Activated CD4-positive, alpha-beta T cell treated with anti-CD3 and anti-CD28 coated beads, Interleukin-2, Interleukin-6, amounts not matched to agents 100 ng/mL and 50 ng/mL, durations not matched to agents 16 hours and 8 hours (primary cell): ENCODE data around the gene CAMK4.

ENCODE experiments used
- DNase-seq: peaks from one replicate; pipeline ENCODE4 v3.0.0-alpha.2; 2020

The CAMK4 gene

DNA sequence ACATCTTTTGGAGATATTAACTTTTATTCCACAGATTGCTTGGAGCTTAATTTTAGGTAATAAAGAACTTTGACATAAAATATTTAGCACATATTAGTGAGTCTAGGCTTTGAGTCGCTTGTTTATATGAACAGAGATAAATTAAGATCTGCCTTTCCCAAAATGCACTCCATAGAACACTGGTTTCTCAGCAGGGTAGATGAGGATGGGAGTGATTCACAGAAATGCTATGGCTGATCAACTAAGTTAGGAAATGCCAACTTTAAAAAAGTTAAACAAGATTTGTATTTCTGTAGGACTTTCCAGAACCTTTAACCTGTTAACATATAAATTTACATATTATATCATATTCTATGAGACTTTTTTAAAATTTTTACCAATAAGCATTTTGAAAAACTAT is 222.9 kb downstream of the CAMK4 start:
- DNase-seq, result no peak

DNA sequence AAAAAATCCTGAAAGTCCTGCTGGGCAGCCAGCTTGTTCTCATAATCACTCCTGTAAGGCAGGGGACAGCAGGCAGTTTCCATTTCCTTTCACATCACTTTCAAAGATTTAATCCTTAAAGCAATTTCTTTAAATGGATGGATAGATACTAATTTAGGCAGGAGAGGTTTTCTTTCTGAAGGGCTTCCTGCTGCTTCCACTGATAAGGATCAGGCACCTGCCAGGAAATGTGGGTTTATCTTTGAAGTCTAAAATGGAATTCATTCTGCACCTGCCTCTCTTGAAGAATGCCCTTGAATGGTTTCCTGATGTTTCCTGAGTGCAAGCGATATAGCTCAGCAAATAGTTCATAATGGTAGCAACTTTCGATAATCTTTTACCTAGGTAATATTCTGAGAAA is 223.6 kb downstream of the CAMK4 start:
- no peak for DNase-seq

DNA sequence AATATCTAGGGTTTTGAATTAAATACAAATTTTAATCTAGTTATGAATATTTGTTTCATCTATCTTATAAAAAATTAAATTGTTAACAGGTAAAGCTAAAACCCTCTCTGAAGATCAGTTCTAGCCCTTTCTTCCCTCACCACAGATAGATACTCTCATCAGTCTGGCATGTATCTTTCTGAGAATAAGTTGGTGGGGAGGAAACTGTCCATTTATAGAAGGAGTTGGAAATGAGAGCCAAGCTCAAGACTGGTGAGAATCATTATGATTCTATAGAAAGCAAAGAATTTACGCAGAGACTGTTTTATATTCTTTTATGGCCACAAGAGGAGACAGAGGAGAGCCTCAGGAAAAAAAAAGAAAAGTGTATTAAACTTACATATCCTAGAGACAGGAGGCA is 229.1 kb downstream of the CAMK4 start:
- no peak for DNase-seq

DNA sequence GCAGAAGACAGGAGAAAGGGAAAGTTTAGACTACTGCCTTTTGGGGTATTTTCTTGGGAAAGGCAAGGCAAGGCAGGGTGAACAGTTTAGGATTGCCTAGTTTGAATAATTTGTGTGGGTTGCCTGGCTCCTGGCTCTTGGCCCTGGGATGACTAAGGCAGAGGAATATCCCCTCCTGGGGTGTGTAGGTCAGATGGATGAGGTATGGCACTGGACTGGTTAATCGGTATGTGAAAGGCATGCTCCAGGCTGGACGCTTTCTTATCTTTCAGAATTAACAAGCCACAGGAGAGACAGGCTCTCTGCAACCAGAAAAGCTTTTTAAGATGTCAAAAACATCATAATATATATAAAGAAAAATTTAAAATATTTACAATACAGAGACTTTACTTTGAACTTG is 229.6 kb downstream of the CAMK4 start:
- DNase-seq, result no peak

DNA sequence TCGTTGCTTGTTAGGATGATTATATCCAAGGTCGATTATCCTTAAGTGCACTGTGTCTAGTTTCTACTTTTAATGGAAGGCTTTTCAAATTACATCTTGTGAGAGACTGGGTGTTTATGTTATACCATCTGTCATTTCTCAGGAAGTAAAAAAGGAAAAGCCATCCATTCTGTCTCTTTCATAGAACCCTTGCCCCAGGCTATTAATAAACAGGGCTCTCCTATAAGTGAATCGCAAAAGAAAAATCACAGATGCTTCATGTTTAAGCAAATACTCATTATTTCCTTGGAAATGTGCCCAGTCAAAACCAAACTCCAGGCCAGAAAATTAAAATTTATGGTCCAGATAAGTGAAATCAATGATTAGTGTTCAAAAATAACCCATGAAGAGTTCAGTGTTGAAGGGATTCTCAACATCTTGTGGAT is 230.0 kb downstream of the CAMK4 start:
- no peak for DNase-seq

DNA sequence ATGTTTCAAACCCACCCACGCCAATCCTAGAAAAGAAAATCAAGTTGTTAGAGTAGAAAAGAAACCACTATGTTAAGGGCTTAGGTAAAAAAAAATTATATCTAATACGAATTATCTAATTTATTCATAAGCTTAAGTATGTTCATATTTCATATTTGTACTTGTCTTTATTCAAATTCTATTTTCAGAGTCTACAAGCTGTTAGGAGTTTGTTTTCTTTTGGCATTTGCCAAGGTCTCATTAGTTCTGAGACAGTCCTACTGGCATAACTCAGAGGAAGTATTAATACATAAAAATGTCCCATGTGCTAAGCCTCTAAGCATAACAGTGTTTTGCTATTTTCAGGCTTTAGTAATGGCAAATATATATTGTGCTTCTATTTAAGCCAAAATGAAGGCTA is 230.6 kb downstream of the CAMK4 start:
- DNase-seq, result no peak

DNA sequence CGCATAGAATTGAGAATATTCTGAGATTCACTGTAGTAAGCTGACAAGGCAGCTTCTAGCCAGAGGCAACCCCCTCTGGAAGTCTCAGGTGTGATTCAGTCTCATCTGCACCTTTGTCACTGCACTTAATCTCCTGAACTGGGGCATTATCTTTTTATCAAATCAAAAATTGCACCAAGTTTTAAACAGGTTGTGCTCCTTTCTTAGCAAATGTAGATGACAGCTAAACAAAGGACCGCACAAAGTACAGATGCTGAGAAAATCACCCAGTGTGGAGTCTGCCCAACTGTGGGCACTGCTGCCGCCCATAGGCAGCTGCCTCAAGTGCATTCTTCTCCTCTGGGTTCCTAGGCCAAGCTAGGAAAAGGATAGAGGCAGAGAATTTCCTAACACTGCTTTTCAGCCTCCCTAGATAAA is 237.1 kb downstream of the CAMK4 start:
- DNase-seq, result no peak

DNA sequence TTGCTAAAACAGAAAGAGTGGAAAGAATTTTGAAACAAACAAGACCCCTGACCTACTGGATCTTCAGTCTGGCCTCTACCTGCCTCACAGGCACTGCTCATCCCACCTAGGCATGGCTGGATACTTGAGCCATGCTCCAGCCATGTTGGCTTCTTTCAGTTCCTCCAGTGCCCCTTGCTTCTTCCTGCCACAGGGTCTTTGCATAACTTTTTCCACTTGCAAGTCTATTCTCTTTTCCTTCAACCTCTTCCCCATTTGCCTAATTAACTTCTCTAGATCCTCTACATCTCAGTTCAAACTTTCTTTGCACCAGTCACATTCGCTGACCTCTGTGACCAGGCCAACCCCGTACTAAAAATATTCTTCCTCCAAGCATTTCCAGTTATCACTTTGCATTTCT is 237.8 kb downstream of the CAMK4 start:
- DNase-seq, result no peak

DNA sequence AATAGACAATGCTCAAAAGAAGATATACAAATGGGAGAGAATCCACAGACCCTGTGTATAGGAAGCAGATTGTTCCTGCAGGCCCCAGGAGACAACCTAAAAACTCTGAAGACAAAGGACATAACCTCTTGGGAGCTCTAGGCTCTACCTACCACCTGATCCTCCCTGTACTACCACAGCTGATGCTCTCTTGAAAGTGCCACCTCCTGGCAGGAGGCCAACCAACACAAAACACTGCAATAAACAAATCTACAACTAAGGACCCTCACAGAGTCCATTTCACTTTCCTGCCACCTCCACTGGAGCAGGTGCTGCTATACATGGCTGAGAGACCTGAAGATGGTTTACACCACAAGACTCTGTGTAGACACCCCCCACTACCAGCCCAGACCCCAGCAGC is 239.1 kb downstream of the CAMK4 start:
- DNase-seq, result no peak

DNA sequence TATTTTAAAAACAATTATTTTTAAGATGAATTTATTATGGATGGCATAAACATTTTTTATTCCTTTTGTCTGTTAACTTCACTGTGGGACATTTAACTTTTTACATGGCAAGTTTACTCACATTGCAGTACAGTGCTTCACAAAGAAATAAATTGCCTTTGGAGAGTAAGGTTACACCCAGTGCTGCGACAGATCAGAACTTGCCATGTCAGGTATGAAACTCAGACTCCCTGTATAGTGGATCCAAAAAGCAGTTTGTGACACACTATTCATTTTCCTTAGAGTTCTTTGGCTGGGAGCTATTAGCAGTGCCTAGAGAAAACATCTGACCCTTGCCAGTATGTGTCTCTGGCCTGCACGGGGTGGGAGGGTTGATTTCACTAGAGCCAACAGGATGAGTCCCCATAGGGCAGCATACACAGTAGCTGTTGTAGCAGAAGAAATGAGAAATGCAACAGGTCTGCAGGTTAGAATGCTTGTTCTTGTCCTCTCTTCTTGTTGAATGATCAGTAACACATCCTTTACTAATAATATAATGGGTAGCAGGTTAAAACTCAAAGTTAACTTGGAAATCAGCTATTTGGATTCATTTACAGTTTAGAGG is 245.2 kb downstream of the CAMK4 start:
- DNase-seq, result no peak

DNA sequence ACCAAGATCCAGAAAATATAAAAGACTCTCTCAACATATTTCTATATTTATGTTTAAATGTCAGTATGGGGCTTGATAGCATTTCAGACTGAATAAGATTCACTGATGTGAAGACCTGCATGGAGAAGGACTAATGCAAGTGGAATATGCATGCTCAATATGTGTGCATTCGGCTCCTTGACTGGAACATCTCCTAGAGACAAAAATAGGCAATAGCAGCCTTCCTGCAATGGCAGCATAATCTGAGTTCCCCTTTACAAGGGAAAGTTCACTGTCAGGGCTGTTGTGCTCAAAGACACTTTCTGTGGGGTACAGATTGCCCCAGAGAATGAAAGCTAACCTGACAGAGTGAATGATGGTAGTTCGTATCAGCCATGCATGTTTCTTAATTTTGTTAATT is 245.7 kb downstream of the CAMK4 start:
- DNase-seq, result no peak

DNA sequence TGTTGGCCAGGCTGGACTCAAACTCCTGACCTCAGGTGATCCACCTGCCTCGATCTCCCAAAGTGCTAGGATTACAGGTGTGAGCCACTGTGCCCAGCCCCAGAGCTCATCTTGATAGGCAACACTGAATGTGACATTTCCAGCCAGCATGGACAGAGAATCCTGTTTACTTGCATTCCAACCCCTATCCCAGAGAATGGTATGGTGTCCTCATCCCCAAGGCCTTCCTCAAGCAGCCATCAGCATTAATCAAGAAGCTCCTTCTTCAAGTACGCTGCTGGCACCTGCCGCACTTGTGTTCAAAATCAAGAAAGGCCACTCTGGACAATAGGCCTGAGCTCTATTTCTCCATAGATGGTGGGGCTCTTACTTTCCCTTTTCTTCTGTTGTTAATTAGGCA is 247.9 kb downstream of the CAMK4 start:
- DNase-seq, result no peak

DNA sequence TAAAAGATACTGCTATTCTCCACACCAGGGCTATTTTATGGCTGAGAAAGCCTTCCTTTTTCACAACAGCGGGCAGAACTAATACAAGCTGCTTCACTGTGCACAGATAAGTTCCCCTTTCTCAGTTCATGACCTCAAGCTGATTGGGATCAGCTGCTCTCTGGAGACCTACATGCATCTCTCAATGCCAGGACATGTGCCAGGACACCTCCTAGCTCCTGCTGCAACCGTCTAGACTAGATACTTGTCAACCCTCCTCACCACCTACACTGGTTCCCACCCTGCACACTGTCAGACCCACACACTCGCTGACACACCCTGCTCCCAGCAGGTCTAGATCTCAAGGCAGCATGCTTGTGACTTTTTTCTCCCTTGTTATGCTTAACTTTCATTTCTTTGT is 248.4 kb downstream of the CAMK4 start:
- no peak for DNase-seq

DNA sequence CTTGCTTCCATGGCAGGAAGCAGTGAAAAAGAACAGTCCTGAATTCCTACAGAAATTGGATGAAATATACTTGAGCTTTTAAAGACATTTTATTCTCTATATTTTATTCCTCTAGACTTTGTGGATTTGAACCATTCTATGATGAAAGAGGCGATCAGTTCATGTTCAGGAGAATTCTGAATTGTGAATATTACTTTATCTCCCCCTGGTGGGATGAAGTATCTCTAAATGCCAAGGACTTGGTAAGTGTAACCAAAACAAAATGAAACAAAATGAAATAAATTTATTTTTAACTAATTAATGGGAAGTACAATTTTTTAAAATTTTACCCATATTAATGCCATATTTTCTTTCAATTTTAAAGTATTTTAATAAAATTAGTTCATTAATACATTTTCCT is 254.1 kb downstream of the CAMK4 start:
- DNase-seq, result no peak

DNA sequence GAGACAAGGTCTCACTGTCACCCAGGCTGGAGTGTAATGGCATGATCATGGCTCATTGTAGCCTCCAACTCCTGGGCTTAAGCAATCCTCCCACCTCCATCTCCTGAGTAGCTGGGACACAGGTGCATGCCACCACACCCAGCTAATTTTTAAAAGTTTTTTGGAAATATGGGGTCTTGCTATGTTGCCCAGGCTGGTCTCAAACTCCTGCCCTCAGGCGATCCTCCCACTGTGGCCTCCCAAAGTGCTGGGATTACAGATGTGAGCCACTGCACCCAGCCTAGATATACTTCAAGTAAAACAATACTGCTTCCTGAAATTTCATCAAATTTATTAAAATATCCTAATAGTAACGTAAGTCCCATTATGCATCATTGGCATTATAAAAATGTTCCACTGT is 254.7 kb downstream of the CAMK4 start:
- DNase-seq, result no peak

DNA sequence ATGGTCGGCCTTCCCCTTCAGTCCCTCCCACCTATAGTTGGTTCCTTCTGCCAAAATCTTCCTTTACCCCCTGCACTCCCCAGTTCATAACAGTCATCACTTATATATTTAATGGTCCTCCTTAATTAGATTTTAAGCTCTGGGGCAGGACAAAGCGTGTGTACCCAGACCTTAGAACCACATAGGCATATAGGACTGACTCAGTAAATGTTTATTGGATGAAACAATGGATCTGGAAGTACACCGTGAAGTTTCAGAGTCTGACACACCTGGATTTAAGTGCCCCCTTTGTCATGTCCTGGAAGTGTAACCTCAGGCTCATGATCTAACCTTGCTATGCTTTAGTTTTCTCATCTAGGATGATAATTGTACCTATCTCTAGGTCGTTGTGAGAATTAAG is 256.2 kb downstream of the CAMK4 start:
- no peak for DNase-seq

DNA sequence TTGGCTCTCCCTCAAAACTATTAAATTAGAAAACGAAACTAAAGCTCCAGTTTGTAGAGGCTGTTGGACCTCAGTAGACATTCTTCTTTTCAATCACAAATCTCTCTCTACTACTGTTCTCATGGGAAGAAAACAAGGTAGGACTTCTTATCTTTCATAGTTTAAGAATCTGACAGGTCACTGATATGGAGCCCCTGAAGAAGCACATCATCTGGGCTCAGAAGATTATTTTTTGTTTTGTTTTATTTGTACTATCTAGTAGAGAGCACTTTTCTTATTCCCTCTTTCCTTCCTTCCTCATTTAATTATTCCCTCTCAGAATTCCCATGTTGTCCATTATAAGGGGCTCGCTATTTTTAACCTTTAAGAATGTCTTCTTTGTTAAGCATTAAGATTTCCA is 261.9 kb downstream of the CAMK4 start:
- no peak for DNase-seq

DNA sequence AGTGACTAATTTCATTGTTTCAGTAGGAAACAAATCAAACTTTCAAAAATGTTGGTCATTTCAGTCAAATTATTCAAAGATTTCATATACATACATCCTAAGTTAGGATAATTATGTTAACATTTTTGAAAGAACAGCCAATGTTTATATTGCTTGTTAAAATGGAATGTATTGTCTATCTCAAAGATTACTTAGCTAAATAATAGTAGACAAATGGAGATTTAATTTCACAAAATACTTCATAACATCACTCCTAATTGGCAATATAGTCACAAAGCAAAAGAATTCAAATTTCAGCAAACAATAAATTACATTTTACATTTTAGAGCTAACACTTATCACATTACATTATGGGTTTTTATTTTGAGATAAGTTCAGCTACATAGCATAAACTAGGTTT is 262.7 kb downstream of the CAMK4 start:
- no peak for DNase-seq

DNA sequence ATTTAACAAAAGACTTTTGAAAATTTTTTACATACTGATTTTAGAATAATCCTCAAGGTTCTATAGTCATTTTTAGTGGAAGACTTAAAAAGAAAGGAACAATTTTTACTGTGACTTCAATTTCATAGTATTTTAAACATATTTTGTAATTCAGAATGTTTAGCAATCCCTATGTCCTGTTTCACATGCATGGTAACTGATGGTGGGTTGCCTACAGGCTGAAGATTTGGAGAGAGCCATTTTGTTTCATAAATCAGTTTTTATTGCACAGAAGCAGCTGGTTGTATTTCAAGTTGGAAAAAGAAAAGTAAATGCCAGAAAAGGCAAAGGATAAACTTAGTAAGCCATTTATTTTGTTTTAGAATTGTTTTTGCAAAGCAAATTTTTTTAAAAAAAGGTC is 264.2 kb downstream of the CAMK4 start:
- DNase-seq, result no peak

DNA sequence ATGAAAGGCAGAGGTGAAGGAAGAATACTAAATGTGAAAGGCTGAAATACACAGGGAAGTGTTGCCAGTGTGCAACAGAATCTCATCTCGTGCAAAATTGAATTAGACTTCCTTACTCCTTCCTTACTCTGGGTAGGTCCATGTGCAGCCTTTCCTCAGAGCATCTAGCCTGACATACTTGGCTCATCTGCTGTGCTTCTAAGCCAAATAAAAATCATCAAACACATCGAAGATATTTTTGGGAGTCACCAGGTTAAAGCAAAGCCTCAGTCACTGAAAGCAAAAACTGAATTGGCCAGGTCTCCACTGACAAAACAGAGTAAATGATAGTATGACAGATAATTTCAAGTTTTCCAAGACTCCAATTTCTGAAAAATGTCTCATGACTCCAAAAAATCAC is 268.8 kb downstream of the CAMK4 start:
- DNase-seq, result no peak

DNA sequence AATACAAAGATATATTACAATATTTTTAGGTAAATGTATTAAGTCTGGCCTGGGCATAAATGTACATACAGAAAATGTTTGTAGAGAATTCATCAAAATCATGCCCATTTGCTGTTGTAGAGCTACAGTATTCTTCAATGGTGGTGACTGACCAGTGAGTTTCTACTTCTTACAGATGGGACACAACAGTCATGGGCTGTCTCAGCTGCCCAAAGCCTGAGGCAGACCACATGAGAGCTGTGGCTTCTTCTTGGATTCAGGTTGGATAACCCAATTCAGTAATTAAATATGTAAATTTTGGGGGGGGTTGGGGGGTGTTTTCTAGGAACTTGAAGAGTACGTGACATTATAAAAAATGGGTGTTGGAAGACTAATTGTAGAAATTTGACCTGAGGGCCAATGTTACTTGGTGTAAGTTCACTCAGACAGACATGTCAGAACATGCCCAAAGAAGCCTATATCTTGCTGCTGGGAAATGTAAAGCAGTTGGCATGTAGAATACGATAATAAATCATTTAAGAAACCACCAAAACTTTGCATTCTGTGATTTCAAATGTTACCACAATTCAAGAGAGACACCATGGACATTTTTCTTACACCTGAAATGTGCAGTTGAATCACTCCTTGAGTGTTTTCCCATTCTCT is 270.3 kb downstream of the CAMK4 start:
- DNase-seq, result no peak

DNA sequence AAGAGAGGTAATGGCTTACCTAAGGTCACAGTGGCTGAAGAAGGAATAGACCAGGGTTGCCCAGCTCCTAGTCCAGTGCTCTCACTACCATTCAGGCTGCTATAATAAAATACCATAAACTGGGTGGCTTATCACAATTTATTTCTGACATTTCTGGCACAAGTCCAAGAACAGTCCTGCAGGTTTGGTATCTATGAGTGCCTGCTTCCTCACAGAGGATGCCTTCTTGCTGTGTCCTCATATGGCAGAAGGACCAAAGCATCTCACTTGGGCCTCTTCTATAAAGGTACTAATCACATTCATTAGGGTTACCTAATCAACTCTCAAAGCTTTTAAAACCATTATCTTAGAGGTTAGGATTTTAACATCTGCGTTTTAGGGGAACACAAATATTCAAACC is 271.0 kb downstream of the CAMK4 start:
- no peak for DNase-seq

DNA sequence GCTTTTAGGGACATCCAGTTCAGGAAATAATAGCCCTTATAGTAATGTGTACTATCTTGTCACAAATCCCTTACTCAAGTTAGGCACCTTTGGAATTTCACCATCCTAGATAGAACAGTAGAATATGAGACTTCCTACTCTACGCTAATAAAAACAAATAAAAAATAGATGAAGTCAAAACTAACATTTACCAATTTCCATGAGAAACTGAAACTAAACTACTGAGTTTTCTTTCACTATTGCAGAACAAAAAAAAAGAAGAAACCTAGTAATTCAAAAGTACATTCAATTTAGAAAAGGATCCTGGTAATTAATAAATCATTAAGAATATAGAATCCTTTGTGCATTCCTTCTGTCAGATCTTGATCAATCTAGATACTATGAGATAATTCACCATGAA is 274.2 kb downstream of the CAMK4 start:
- no peak for DNase-seq

DNA sequence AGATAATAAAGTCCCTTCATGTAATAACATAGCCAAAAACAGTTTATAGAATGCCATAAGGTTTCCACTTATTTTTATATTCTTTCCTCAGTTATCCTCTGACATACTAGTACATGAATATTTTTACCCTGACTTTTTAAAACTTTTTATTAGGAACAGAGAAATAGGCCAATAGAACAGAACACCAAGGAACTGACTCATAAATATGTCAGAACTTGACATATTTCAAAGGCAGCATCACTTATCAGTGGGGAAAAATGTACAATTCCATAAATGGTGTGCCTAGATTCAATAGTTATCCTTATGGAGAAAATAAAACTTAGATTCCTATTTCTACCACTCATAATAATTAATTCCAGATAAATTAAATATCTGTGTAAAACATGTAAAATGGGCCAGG is 278.8 kb downstream of the CAMK4 start:
- DNase-seq, result no peak

DNA sequence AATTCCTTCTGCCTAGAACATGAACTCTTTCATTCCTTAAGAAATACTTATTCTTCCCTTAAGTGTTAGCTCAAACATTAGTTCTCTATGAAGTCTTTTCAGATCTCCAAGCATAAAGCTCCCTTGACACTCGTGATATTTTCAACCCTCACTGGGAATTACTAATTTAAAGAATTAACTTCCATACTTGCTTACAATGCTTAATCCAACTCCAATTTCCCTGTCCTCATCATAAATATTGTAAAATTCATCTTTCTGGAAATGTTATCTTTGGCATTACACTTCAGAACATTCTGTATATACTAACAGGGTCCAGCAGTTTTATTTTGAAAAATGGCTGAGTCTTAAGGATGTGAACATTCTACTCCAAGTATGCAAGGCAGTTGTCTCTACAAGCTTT is 280.9 kb downstream of the CAMK4 start:
- DNase-seq, result no peak
